Upper lobe of left lung (tissue), 4 donors: ENCODE results near the gene DELE1.

Source experiments
- CTCF ChIP-seq, 6 experiments: fragments of 450-650 bp in 4 of 6; fragments of 200-600 bp in 2 of 6; sonication (generic) in 2 of 6; IDR thresholded peaks; one replicate each; pipeline ENCODE4 v1.5.1; 2016 to 2019; ENCODE audit warnings: antibody characterized with exemption in 6 of 6
- EP300 ChIP-seq, 4 donors: sonication (generic); formaldehyde crosslinking; IDR thresholded peaks; one replicate each; pipeline ENCODE4 v1.5.1; 2017; ENCODE audit warnings: antibody characterized with exemption in 4 of 4, control low read depth in 2 of 4
- POLR2AphosphoS5 ChIP-seq, 2 donors: sonication (generic); formaldehyde crosslinking; IDR thresholded peaks; one replicate each; pipeline ENCODE4 v1.5.1; 2017; ENCODE audit warnings: antibody characterized with exemption in 2 of 2

GRCh38 chr5:141969783-141970771 is 46.4 kb downstream of the DELE1 start:
- TF ChIP-seq EP300 (IDR thresholded peaks at IDR 0.05) (no peak), CTCF (IDR thresholded peaks at IDR 0.05) (no peak), POLR2AphosphoS5 (IDR thresholded peaks at IDR 0.05) (no peak)
